Activated naive CD4-positive, alpha-beta T cell treated with anti-CD3 and anti-CD28 coated beads, Interleukin-2, amount 10 ng/mL, durations not matched to agents 7 days and 5 days (primary cell): ENCODE data around the gene ADK.

Source experiments
- CTCF ChIA-PET: fragments of 350-600 bp; sonication (Branson Sonifier 250); formaldehyde crosslinking; loops from one replicate; lab custom pipeline; 2021; ENCODE audit warnings: antibody characterized with exemption; lab: Charles Lee
- DNase-seq: peaks from one replicate; pipeline ENCODE4 v3.0.0-alpha.2; 2020
- H3K27ac Mint-ChIP-seq: one replicate; pipeline ENCODE4 v1.8.0; 2021; ENCODE audit warnings: mild to moderate bottlenecking, moderate library complexity, mixed read lengths
- H3K27me3 Mint-ChIP-seq: one replicate; pipeline ENCODE4 v1.8.0; 2021; ENCODE audit warnings: mild to moderate bottlenecking, mixed read lengths
- H3K36me3 Mint-ChIP-seq: one replicate; pipeline ENCODE4 v1.8.0; 2021; ENCODE audit warnings: mixed read lengths
- H3K4me1 Mint-ChIP-seq: one replicate; pipeline ENCODE4 v1.8.0; 2021; ENCODE audit warnings: mixed read lengths
- H3K4me3 Mint-ChIP-seq: one replicate; pipeline ENCODE4 v1.8.0; 2021; ENCODE audit warnings: mild to moderate bottlenecking, moderate library complexity, mixed read lengths
- H3K9me3 Mint-ChIP-seq: one replicate; pipeline ENCODE4 v1.8.0; 2021; ENCODE audit warnings: mixed read lengths

The ADK gene

GRCh38 chr10:74599672-74600071 is 448.7 kb downstream of the ADK start:
- Mint-ChIP-seq H3K27ac (no peak overlapping the region), H3K27me3 (no peaks in the 10 kb centered on the region), H3K4me3 (no peak overlapping the region), H3K36me3 (peaks cover 19% of the 10 kb centered on the region), H3K4me1 (peaks cover 8% of the 10 kb centered on the region), H3K9me3 (peaks cover 8% of the 10 kb centered on the region)
- no peak for DNase-seq
- CTCF ChIA-PET = no interaction called here

GRCh38 chr10:74600170-74600569 is 449.1 kb downstream of the ADK start:
- H3K27me3 Mint-ChIP-seq = no peaks in the 10 kb centered on the region
- peaks cover 8% of the 10 kb centered on the region for H3K4me1 Mint-ChIP-seq
- H3K27ac Mint-ChIP-seq = no peak overlapping the region
- H3K36me3 Mint-ChIP-seq = peaks cover 19% of the 10 kb centered on the region
- H3K4me3 Mint-ChIP-seq = no peak overlapping the region
- no peak for DNase-seq
- H3K9me3 Mint-ChIP-seq = peaks cover 10% of the 10 kb centered on the region
- CTCF ChIA-PET = no interaction called here

GRCh38 chr10:74602576-74602975 is 451.6 kb downstream of the ADK start:
- H3K27me3 Mint-ChIP-seq = no peaks in the 10 kb centered on the region
- no peak overlapping the region for H3K27ac Mint-ChIP-seq
- H3K9me3 Mint-ChIP-seq = peaks cover 11% of the 10 kb centered on the region
- peaks cover 5% of the 10 kb centered on the region for H3K4me1 Mint-ChIP-seq
- CTCF ChIA-PET = no interaction called here
- H3K4me3 Mint-ChIP-seq = no peak overlapping the region
- DNase-seq = no peak
- peaks cover 19% of the 10 kb centered on the region for H3K36me3 Mint-ChIP-seq

GRCh38 chr10:74610299-74610698 is 459.3 kb downstream of the ADK start:
- no peak for DNase-seq
- Mint-ChIP-seq H3K4me3 (no peak overlapping the region), H3K36me3 (peaks cover 15% of the 10 kb centered on the region), H3K27me3 (no peaks in the 10 kb centered on the region), H3K4me1 (no peaks in the 10 kb centered on the region), H3K27ac (no peak overlapping the region), H3K9me3 (peaks cover 2% of the 10 kb centered on the region)
- CTCF ChIA-PET = no interaction called here

- CTCF ChIA-PET = no interaction called here
- H3K36me3 Mint-ChIP-seq = peaks cover 17% of the 10 kb centered on the region
- no peak overlapping the region for H3K4me3 Mint-ChIP-seq
- H3K27me3 Mint-ChIP-seq = no peaks in the 10 kb centered on the region
- H3K9me3 Mint-ChIP-seq = peaks cover 2% of the 10 kb centered on the region
- no peaks in the 10 kb centered on the region for H3K4me1 Mint-ChIP-seq
- no peak overlapping the region for H3K27ac Mint-ChIP-seq
- no peak for DNase-seq
These were observed 461.2 kb downstream of the ADK start for GRCh38 chr10:74612195-74612594.

- CTCF ChIA-PET = interaction anchor here (0.6 kb wide), 1 partner anchor 267 kb away, joined by 4 read pairs; no protein-coding TSS in a partner anchor
- H3K9me3 Mint-ChIP-seq = peaks cover 13% of the 10 kb centered on the region
- no peak overlapping the region for H3K4me3 Mint-ChIP-seq
- peaks cover 13% of the 10 kb centered on the region for H3K36me3 Mint-ChIP-seq
- no peaks in the 10 kb centered on the region for H3K4me1 Mint-ChIP-seq
- no peaks in the 10 kb centered on the region for H3K27me3 Mint-ChIP-seq
- no peak overlapping the region for H3K27ac Mint-ChIP-seq
- DNase-seq = no peak
These were observed 469.6 kb downstream of the ADK start for GRCh38 chr10:74620626-74621025.

- H3K36me3 Mint-ChIP-seq = peaks cover 10% of the 10 kb centered on the region
- H3K27ac Mint-ChIP-seq = no peak overlapping the region
- H3K4me1 Mint-ChIP-seq = no peaks in the 10 kb centered on the region
- CTCF ChIA-PET = interaction anchor here (0.7 kb wide), 1 partner anchor 392 kb away, joined by 3 read pairs; no protein-coding TSS in a partner anchor
- no peak for DNase-seq
- H3K4me3 Mint-ChIP-seq = no peak overlapping the region
- H3K27me3 Mint-ChIP-seq = no peaks in the 10 kb centered on the region
- peaks cover 11% of the 10 kb centered on the region for H3K9me3 Mint-ChIP-seq
These were observed 472.8 kb downstream of the ADK start for GRCh38 chr10:74623786-74624185.

- Mint-ChIP-seq H3K9me3 (peaks cover 8% of the 10 kb centered on the region), H3K27me3 (no peaks in the 10 kb centered on the region), H3K36me3 (peaks cover 10% of the 10 kb centered on the region), H3K27ac (no peak overlapping the region), H3K4me3 (no peak overlapping the region), H3K4me1 (no peaks in the 10 kb centered on the region)
- CTCF ChIA-PET = interaction anchor here (0.7 kb wide), 1 partner anchor 391 kb away, joined by 3 read pairs; no protein-coding TSS in a partner anchor
- DNase-seq = no peak
These were observed 473.5 kb downstream of the ADK start for GRCh38 chr10:74624501-74624900.

GRCh38 chr10:74628136-74628535 is 477.1 kb downstream of the ADK start:
- Mint-ChIP-seq H3K27ac (no peak overlapping the region), H3K4me3 (no peak overlapping the region), H3K4me1 (no peaks in the 10 kb centered on the region), H3K27me3 (no peaks in the 10 kb centered on the region), H3K9me3 (no peaks in the 10 kb centered on the region), H3K36me3 (peaks cover 8% of the 10 kb centered on the region)
- no peak for DNase-seq
- CTCF ChIA-PET = interaction anchor here (0.7 kb wide), 1 partner anchor 1059 kb away, joined by 3 read pairs; no protein-coding TSS in a partner anchor

- CTCF ChIA-PET = no interaction called here
- Mint-ChIP-seq H3K9me3 (peaks cover 18% of the 10 kb centered on the region), H3K27me3 (no peaks in the 10 kb centered on the region), H3K4me1 (no peaks in the 10 kb centered on the region), H3K4me3 (no peak overlapping the region), H3K36me3 (peaks cover 25% of the 10 kb centered on the region), H3K27ac (no peak overlapping the region)
- DNase-seq = no peak
These were observed 484.0 kb downstream of the ADK start for GRCh38 chr10:74634995-74635536.

GRCh38 chr10:74635655-74636054 is 484.6 kb downstream of the ADK start:
- H3K27ac Mint-ChIP-seq = no peak overlapping the region
- H3K4me3 Mint-ChIP-seq = no peak overlapping the region
- CTCF ChIA-PET = no interaction called here
- peaks cover 18% of the 10 kb centered on the region for H3K9me3 Mint-ChIP-seq
- H3K4me1 Mint-ChIP-seq = no peaks in the 10 kb centered on the region
- H3K27me3 Mint-ChIP-seq = no peaks in the 10 kb centered on the region
- H3K36me3 Mint-ChIP-seq = peaks cover 25% of the 10 kb centered on the region
- DNase-seq = no peak

- Mint-ChIP-seq H3K36me3 (peaks cover 20% of the 10 kb centered on the region), H3K4me3 (no peak overlapping the region)
These were observed 486.7 kb downstream of the ADK start for GRCh38 chr10:74637685-74638084.

GRCh38 chr10:74640134-74640921 is 489.3 kb downstream of the ADK start:
- H3K27ac Mint-ChIP-seq = peak overlapping the region; percentile 5
- H3K27me3 Mint-ChIP-seq = no peaks in the 10 kb centered on the region
- H3K36me3 Mint-ChIP-seq = peaks cover 13% of the 10 kb centered on the region
- DNase-seq = no peak
- H3K9me3 Mint-ChIP-seq = peaks cover 11% of the 10 kb centered on the region
- CTCF ChIA-PET = no interaction called here
- no peaks in the 10 kb centered on the region for H3K4me1 Mint-ChIP-seq
- H3K4me3 Mint-ChIP-seq = no peak overlapping the region

More at GRCh38 chr10:74637685-74638084, 486.7 kb downstream of the ADK start:
- Mint-ChIP-seq H3K27me3 (no peaks in the 10 kb centered on the region), H3K4me1 (no peaks in the 10 kb centered on the region), H3K27ac (no peak overlapping the region), H3K9me3 (peaks cover 18% of the 10 kb centered on the region)
- CTCF ChIA-PET = no interaction called here
- DNase-seq = no peak

- Mint-ChIP-seq H3K4me3 (no peak overlapping the region), H3K27me3 (no peaks in the 10 kb centered on the region), H3K27ac (no peak overlapping the region), H3K36me3 (peaks cover 13% of the 10 kb centered on the region), H3K4me1 (no peaks in the 10 kb centered on the region), H3K9me3 (peaks cover 7% of the 10 kb centered on the region)
- CTCF ChIA-PET = interaction anchor here (0.7 kb wide), 1 partner anchor 22 kb away, joined by 3 read pairs; no protein-coding TSS in a partner anchor
- DNase-seq = no peak
These were observed 490.6 kb downstream of the ADK start for GRCh38 chr10:74641659-74642058.
